Mesodermal cell (in vitro differentiated cells): ENCODE results near the gene CIITA.

Experiments used
- H3K27ac ChIP-seq: 2 replicates; pipeline ENCODE4 v1.7.0; 2013; ENCODE audit warnings: mild to moderate bottlenecking, low read depth, low read length, moderate library complexity; ENCODE audit not compliant: severe bottlenecking
- H3K36me3 ChIP-seq: 2 replicates; pipeline ENCODE4 v1.7.1; 2013; ENCODE audit warnings: mild to moderate bottlenecking, low read length, moderate library complexity; ENCODE audit not compliant: control insufficient read depth, insufficient read depth
- H3K4me1 ChIP-seq: one replicate; pipeline ENCODE4 v1.7.1; 2013; ENCODE audit warnings: mild to moderate bottlenecking, low read length; ENCODE audit not compliant: insufficient read depth, control insufficient read depth, poor library complexity, severe bottlenecking
- H3K4me3 ChIP-seq: 2 replicates; pipeline ENCODE4 v1.7.0; 2013; ENCODE audit warnings: low read length, control low read depth, mild to moderate bottlenecking; ENCODE audit not compliant: insufficient read depth, poor library complexity, severe bottlenecking; ENCODE audit errors: extremely low read depth
- H3K9me3 ChIP-seq: 2 replicates; pipeline ENCODE4 v1.7.1; 2013; ENCODE audit warnings: mild to moderate bottlenecking, low read length, moderate library complexity; ENCODE audit not compliant: control insufficient read depth
- WGBS, 2 experiments: methylation state at CpG; one replicate each; pipeline ENCODE4 v1.1.5; 2013; ENCODE audit warnings: missing lambda C conversion rate in 2 of 2; ENCODE audit not compliant: insufficient coverage in 2 of 2; 5-methylcytosine and 5-hydroxymethylcytosine counted together

CIITA gene

DNA sequence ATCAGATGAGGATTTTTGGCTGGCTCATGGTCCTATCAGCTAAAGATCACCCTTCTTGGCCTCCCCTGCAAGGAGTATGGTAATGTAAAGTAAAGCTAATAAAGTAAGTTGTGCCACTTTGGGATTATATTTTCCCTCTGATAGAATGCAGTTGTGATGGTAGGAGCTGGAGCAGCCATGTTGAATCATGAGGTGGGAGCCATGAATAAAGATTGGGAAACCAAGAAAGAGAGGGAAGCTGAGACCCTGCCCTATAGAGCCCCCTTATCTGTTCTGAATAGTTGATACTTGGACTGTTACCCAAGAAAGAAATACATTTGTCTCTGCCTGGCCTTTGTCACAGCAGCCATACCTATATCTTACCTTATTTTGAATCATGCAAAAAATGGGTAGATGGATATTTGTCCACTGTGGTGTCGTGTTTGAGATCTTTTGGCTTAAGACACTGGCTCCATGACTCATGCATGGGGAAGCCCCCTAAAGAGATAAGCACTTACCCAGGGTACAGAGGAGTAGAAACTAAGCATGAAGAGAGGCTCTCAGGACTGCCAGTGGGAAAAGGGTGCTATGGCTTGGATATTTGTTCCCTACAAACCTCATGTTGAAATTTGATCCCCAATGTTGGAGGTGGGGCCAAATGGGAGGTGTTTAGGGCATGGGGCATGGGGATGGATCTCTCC lies 40.7 kb upstream of the CIITA start:
- Histone ChIP-seq H3K9me3 (no peaks in the 10 kb centered on the region), H3K36me3 (no peaks in the 10 kb centered on the region), H3K4me3 (no peak overlapping the region), H3K4me1 (no peaks in the 10 kb centered on the region), H3K27ac (no peak overlapping the region)
- WGBS, 2 experiments = 80 to 86% methylated on average over 1 of the region's 1 CpG

DNA sequence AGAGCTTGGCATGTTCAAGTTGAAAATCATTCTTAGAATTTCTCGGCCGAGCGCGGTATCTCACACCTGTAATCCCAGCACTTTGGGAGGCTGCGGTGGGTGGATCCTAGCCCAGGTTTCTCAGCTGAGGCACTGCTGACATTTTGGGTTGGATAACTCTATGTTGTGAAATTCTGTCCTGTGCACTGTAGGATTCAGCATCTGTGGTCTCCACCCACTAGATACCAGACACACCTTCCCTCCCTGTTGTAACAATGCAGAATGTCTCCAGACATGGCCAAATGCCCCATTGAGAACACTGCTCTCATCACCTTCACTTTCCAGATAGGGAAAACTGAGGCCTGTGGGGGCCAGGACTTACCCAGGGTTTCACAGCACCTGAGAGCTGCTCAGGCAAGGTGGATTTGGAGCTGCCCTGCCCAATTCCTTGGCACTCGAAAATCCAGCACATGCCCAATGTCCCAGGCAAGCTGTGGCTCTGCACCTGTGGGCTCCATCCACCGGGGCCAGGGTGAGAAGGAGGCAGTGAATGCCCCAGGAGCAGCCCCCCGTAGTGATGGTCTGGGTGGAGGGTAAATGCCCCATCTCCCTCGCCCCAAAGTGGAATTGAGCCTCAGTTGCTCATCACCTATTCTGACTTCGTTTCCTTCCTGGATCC lies 38.3 kb upstream of the CIITA start:
- Histone ChIP-seq H3K27ac (no peak overlapping the region), H3K9me3 (no peaks in the 10 kb centered on the region), H3K4me1 (no peaks in the 10 kb centered on the region), H3K4me3 (no peak overlapping the region), H3K36me3 (no peaks in the 10 kb centered on the region)
- 90 to 92% methylated on average over 9 to 10 of the region's 10 CpGs for WGBS, 2 experiments

DNA sequence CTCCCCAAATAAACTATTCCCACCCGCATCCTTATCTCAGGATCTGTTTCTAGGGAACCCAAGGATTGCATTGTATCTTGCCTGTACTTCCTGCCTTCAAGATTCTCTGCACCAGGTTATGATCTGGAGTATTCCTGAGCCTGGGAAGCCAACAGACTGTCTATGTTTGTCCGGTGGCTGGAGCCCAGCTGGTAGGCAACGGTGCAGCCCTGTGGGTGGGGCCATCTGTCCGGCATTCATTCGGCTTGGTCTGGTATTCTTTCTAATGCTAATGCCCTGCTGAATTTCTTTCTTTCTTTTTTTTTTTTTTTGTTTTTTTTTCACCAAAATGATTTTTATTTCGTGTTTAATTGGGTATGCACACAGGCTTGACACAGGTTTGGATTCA lies 37.7 kb upstream of the CIITA start:
- 43 to 56% methylated on average over 2 to 3 of the region's 6 CpGs for WGBS, 2 experiments
- no peaks in the 10 kb centered on the region for H3K4me1 ChIP-seq
- H3K4me3 ChIP-seq = no peak overlapping the region
- no peak overlapping the region for H3K27ac ChIP-seq
- H3K36me3 ChIP-seq = no peaks in the 10 kb centered on the region
- no peaks in the 10 kb centered on the region for H3K9me3 ChIP-seq

DNA sequence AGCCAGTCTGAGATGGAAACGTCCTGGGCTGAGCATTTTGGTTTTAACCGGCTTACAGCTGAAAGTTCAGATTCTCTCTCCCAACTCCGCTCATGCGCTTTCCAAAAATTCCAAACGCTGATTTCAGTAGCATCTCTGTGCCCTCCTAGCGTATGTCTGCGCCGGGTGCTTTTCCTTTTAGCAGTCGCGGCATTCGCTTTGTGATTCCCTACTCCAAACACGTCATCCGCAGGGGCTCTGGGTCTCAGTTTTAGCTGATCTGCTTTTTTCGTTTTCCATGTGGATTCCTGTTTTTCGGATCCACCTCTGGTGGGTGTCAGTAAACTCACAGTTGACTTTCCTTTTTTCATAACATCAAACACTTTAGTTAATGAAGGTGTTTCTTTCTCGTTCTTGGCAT lies 36.3 kb upstream of the CIITA start:
- H3K4me3 ChIP-seq = no peak overlapping the region
- H3K27ac ChIP-seq = no peak overlapping the region
- H3K36me3 ChIP-seq = no peaks in the 10 kb centered on the region
- no peaks in the 10 kb centered on the region for H3K4me1 ChIP-seq
- WGBS, 2 experiments = 92 to 93% methylated on average over 13 to 14 of the region's 16 CpGs
- H3K9me3 ChIP-seq = no peaks in the 10 kb centered on the region

DNA sequence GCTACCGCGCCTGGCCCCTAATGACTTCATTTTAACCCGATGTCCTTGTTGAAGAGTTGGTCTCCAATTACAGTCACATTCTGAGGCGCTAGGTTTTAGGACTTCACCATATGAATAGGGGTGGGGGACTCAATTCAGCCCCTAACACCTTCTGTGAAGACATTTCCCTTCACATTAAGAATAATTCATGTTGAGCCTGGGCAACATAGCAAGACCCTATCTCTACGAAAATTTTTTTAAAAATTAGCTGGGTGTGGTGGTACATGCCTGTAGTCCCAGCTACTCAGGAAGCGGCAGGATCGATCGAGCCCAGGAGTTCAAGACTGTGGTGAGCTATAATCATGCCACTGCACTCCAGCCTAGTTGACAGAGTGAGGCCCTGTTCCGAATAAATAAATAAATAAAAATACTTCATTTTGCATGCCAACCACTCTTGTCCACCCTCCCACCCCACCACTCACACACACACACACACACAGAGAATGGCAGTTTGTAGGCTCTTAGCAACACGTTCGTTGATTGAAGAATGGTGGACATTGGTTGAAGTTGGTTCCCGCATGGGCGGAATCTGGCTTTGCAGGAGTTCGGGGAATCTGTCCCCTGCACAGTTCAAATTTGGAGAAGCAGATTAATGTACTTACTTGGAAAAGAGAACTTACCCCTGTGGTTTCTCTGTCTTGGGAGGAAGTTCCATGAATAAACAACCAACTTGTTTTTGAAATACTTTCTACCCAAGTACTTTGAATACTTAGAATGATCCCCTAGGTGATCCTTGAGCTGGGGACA lies 30.6 kb upstream of the CIITA start:
- Histone ChIP-seq H3K4me3 (no peak overlapping the region), H3K9me3 (no peaks in the 10 kb centered on the region), H3K27ac (no peak overlapping the region), H3K4me1 (no peaks in the 10 kb centered on the region), H3K36me3 (no peaks in the 10 kb centered on the region)
- WGBS, 2 experiments = 92 to 93% methylated on average over 9 to 10 of the region's 14 CpGs

- no peaks in the 10 kb centered on the region for H3K9me3 ChIP-seq
- 59 to 80% methylated on average over 2 of the region's 2 CpGs for WGBS, 2 experiments
- no peaks in the 10 kb centered on the region for H3K4me1 ChIP-seq
- H3K27ac ChIP-seq = no peak overlapping the region
- H3K36me3 ChIP-seq = no peaks in the 10 kb centered on the region
- no peak overlapping the region for H3K4me3 ChIP-seq
Observed at GRCh38 chr16:10847176-10847575, 29.8 kb upstream of the CIITA start.

DNA sequence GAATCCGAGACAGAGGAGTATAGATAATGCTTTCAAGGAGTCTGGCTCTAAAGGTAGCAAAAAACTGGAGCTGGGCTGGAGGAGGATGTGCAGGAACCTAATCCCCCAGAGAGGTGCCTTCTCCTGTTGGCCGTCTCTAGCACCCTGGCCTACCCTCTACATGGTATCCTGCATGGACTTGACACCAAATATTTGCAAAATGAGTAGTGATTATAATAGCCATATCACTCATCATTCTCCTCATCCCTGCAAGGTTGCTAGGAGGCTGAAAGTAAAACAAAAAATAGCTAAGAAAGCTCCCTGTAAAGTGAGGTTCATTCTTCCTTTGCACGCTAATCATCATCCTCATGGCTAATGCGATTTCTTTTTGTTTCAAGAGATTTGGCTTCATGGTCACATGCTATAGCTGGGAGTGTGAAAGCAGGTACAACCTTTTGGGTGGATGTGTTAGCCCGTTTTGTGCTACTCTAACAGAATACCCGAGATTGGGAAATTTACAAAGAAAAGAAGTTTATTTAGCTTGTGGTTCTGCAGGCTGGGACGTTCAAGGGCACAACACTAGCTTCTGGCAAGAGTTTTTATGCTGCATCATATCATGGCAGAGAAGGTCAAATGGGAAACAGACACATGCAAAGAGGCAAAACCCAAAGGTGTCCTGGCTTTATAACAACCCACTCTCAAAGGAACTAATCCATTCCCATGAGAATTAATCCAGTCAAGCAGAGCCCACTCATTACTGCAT lies 27.1 kb upstream of the CIITA start:
- no peak overlapping the region for H3K4me3 ChIP-seq
- H3K4me1 ChIP-seq = no peaks in the 10 kb centered on the region
- no peaks in the 10 kb centered on the region for H3K9me3 ChIP-seq
- H3K27ac ChIP-seq = no peak overlapping the region
- H3K36me3 ChIP-seq = no peaks in the 10 kb centered on the region
- 71 to 78% methylated on average over 6 of the region's 7 CpGs for WGBS, 2 experiments

- no peaks in the 10 kb centered on the region for H3K9me3 ChIP-seq
- WGBS, 2 experiments = 80 to 83% methylated on average over 1 to 3 of the region's 4 CpGs
- H3K27ac ChIP-seq = no peak overlapping the region
- H3K36me3 ChIP-seq = no peaks in the 10 kb centered on the region
- no peaks in the 10 kb centered on the region for H3K4me1 ChIP-seq
- no peak overlapping the region for H3K4me3 ChIP-seq
Observed at GRCh38 chr16:10850478-10850850, 26.5 kb upstream of the CIITA start.

- H3K4me1 ChIP-seq = no peaks in the 10 kb centered on the region
- no peaks in the 10 kb centered on the region for H3K9me3 ChIP-seq
- H3K36me3 ChIP-seq = no peaks in the 10 kb centered on the region
- no peak overlapping the region for H3K4me3 ChIP-seq
- no CpG with 5 or more reads among the region's 3 CpGs for WGBS, 2 experiments
- H3K27ac ChIP-seq = no peak overlapping the region
Observed at GRCh38 chr16:10851512-10851911, 25.5 kb upstream of the CIITA start.

DNA sequence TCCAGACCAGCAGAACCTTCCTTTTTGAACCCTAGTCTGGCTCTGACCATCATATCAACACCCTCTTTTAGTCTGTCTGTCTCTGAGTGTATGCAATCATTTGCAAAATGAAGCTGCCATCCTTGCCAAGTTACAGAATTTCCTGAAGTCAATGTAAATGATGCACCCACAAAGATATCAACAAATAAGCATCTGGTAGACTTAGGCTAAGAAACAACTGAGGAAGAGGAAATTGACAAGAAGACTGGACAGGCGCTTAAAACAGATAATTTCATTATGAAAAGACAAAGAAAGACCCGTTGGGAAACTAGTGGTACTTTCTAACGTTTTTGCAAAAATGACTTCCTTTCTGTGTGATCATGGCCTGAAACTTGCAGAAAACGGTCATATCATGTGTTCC lies 24.7 kb upstream of the CIITA start:
- H3K36me3 ChIP-seq = no peaks in the 10 kb centered on the region
- no peaks in the 10 kb centered on the region for H3K9me3 ChIP-seq
- H3K4me3 ChIP-seq = no peak overlapping the region
- WGBS, 2 experiments = 84 to 85% methylated on average over 3 to 4 of the region's 4 CpGs
- H3K27ac ChIP-seq = no peak overlapping the region
- no peaks in the 10 kb centered on the region for H3K4me1 ChIP-seq
